GM12874 (cell line): ENCODE measurements around the gene TRPC6.

Source experiments
- TF ChIP-seq, protein P1 (sequence below): IDR thresholded peaks from 2 replicates; pipeline ENCODE4 v1.5.1; 2011; ENCODE audit warnings: low read depth, mild to moderate bottlenecking, control low read depth, low read length, moderate library complexity; ENCODE audit not compliant: insufficient read depth

Gene TRPC6

DNA sequence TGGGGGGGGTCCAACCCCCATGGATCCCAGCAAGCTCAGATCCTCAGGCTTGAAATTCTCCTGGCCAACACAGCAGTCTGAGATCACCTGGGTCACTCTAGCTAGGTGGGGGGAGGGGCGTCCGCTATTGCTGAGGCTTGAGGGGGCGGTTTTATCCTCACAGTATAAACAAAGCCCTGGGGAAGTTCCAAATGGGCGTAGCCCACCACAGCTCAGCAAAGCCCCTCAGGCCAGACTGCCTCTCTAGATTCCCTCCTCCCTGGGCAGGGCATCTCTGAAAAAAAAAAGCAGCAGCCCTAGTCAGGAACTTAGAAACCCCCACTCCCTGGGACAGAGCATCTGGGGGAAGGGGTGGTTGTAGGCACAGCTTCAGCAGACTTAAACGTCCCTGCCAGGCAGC lies 16.7 kb downstream of the TRPC6 start:
- TF ChIP-seq, protein P1, sequence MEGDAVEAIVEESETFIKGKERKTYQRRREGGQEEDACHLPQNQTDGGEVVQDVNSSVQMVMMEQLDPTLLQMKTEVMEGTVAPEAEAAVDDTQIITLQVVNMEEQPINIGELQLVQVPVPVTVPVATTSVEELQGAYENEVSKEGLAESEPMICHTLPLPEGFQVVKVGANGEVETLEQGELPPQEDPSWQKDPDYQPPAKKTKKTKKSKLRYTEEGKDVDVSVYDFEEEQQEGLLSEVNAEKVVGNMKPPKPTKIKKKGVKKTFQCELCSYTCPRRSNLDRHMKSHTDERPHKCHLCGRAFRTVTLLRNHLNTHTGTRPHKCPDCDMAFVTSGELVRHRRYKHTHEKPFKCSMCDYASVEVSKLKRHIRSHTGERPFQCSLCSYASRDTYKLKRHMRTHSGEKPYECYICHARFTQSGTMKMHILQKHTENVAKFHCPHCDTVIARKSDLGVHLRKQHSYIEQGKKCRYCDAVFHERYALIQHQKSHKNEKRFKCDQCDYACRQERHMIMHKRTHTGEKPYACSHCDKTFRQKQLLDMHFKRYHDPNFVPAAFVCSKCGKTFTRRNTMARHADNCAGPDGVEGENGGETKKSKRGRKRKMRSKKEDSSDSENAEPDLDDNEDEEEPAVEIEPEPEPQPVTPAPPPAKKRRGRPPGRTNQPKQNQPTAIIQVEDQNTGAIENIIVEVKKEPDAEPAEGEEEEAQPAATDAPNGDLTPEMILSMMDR = no peak

DNA sequence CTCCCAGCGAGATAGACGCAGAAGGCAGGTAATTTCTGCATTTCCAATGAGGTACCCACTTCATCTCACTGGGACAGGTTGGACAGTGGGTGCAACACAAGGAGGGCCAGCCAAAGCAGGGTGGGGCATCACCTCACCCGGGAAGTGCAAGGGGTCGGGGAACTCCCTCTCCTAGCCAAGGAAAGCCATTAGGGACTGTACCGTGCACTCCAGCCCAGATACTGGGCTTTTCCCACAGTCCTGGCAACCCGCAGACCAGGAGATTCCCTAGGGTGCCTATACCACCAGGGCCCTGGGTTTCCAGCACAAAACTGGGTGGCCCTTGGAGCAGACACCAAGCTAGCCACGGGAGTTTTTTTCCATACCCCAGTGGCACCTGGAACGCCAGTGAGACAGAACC lies 17.2 kb downstream of the TRPC6 start:
- TF ChIP-seq, protein P1 = no peak

DNA sequence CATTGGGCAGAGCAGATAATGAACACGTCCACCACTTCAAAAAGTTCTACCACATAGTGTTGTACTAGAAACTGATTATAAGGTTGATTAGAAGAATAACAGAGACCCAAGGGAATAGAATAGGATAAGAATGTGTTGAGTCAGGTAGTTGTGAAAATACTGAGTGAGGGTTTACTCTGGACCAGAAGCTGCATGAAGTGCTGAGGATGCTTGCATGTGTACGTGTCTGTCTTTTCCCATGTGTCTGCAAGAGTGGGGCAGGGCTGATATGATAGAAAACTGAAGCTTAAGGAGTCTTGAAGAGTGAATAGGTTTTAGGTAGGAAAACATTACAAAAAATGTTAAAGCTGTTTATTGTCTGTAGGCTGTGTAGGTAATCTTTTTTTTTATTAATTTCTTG lies 20.6 kb downstream of the TRPC6 start:
- TF ChIP-seq, protein P1 = no peak

DNA sequence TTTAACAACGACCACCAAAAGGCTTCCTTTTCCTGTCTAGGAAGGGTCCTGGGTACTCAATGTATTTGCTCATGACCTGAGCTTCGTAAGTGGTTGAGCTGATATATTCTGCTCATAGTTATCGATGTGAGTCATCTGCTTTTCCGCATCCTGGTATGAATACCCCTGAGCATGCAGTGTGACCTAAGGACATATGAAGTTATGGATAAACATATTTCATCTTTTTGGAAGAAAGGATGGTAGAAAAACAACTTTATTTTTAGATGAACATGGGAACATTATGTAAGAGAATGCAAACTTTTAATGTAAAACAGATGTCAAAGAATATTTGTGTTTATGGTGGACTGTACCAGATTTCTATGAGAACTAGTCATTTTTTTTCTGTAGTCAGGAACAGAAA lies 28.4 kb downstream of the TRPC6 start:
- TF ChIP-seq, protein P1 = no peak

DNA sequence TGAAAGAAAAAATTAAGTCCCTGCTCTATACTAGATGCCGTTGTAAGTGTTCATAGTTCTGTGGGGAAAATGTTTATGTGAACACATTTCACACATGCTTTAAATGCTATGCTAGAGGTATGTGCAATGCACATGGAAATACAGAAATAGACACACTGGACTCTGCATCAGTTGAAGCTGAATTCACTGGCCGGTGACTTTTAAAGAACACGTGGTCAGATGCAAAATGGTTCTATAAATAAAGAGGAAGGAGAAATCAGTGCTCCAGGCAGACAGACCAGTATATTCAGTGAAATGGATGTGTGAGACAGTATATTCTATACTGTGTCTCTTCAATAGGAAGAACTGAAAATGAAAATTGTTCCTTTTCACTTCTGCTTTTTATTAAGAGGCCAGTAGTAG lies 29.9 kb downstream of the TRPC6 start:
- TF ChIP-seq, protein P1 = no peak

DNA sequence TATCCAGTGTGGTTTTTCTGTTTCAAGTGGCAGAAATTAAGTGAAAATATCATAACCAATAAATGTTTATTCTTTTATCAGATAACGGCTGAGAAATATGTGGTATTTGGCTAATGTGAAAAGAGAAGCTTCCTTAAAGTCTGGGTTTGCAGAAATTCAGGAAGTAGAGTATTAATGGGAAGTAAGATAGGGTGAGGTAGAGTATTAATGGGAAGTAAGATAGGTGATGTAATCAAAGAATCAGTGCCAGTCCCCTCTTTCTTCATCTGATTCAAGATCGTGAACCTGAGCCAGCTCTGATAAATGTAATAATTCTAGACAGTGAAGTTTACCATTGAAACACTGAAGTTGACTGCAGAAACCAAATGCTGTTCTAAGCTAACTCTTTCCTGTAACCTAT lies 30.9 kb downstream of the TRPC6 start:
- TF ChIP-seq, protein P1 = no peak

DNA sequence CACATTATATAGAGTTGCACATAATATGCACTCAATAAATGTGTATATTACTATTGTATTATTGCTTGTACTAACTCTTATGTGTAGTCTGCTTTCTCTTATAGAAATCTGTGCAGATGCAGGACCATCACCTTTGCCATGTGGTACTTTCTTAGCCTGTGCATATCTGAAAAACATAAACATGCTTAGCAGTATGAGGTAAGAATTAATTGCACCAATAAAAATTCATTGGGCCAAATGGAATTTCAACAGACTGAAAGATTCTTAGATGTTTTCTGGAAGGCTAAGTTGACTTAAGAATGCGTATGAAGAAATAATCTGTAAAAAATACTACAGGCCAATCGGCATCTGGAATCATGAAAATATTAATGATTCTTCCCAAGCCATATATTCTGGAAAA lies 55.3 kb downstream of the TRPC6 start:
- TF ChIP-seq, protein P1 = no peak

DNA sequence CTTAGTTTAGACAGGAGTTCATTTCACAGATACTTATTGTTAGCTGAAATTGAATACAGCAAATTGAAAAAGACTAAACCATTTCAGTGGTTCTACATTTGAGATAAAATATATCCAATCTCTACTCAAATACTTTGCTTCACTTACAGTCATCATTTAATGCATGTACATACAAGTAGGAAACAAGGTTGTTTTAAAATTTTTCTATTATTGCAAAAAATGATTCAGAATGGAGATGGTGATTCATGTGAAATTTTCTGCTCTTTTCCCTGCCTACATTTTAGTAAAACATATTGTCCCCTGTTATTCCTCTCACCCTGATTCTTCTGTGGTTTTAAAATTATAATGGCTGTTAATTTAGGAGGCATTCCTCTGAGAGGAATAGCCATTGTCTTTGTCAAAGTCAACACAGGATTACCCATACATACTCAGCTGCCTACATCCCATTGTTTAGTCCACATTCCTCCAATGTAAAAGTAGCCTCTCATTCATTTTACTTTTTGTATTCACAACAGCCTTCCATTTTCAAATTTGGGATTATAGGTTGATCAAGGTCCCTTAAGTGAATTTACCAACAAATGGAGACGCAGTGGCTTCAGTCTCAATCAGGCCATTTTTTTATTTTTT lies 60.1 kb downstream of the TRPC6 start:
- TF ChIP-seq, protein P1 = no peak
